ENCODE measurements around the gene TEKT5. TPM values are rescaled to one million over a fixed set of nuclear protein-coding genes. Genes with fewer than 3 reads are reported as not detected.
"Not testable (repeated sequence)": the region's sequence is repeated elsewhere in the genome, so short reads cannot be mapped to it uniquely, and the experiment has no call there.

TEKT5 gene
- total RNA-seq, 2 donors from 2014 or later, result not detected

GRCh38 chr16:10622036-10622921 lies 72.5 kb downstream of the TEKT5 start:
- Histone ChIP-seq H3K4me1 (peaks cover 5% of the 10 kb centered on the region), H3K4me3 (no peak overlapping the region), H3K36me3 (replicated peaks in 1 of 2; ENCODE audit: insufficient read depth in 1 of 2, low read depth in 2 of 2) (no peaks in the 10 kb centered on the region), H3K27me3 (no peaks in the 10 kb centered on the region), H3K27ac (no peak overlapping the region), H3K9me3 (no peaks in the 10 kb centered on the region)
- no peak for ATAC-seq
- intact Hi-C loops (cut with DNase I), result no loop called here
- TF ChIP-seq POLR2A (IDR thresholded peaks at IDR 0.05), result no peak
- TF ChIP-seq CTCF (IDR thresholded peaks at IDR 0.05), result no peak
- no peak for DNase-seq
- 59 to 84% methylated on average over 5 to 19 of the region's 19 CpGs for WGBS, 2 donors

GRCh38 chr16:10621216-10621949 lies 73.3 kb downstream of the TEKT5 start:
- H3K36me3 ChIP-seq (replicated peaks in 1 of 2; ENCODE audit: insufficient read depth in 1 of 2, low read depth in 2 of 2); H3K9me3 ChIP-seq; H3K27me3 ChIP-seq; DNase-seq; H3K27ac ChIP-seq; intact Hi-C loops (cut with DNase I); H3K4me1 ChIP-seq; H3K4me3 ChIP-seq; ATAC-seq: not testable (repeated sequence)
- 83 to 95% methylated on average over 5 to 7 of the region's 7 CpGs for WGBS, 2 donors

GRCh38 chr16:10620120-10620519 lies 74.6 kb downstream of the TEKT5 start:
- intact Hi-C loops (cut with DNase I), result no loop called here

GRCh38 chr16:10619271-10619849 lies 75.4 kb downstream of the TEKT5 start:
- no peak for TF ChIP-seq CTCF (IDR thresholded peaks at IDR 0.05)
- no peak for TF ChIP-seq POLR2A (IDR thresholded peaks at IDR 0.05)
- ATAC-seq (peak; percentile 21), DNase-seq (peak in 3 of 4 donors; percentile 20 to 70 (median 24))
- Histone ChIP-seq H3K27me3 (no peaks in the 10 kb centered on the region), H3K36me3 (replicated peaks in 1 of 2; ENCODE audit: insufficient read depth in 1 of 2, low read depth in 2 of 2) (no peaks in the 10 kb centered on the region), H3K9me3 (no peaks in the 10 kb centered on the region), H3K4me1 (peaks cover 5% of the 10 kb centered on the region), H3K4me3 (no peak overlapping the region), H3K27ac (no peak overlapping the region)
- intact Hi-C loops (cut with DNase I), result no loop called here
- WGBS, 2 donors, result 22 to 25% methylated on average over 15 to 24 of the region's 25 CpGs

More at GRCh38 chr16:10620120-10620519, 74.6 kb downstream of the TEKT5 start:
- TF ChIP-seq POLR2A (IDR thresholded peaks at IDR 0.05) (no peak), CTCF (IDR thresholded peaks at IDR 0.05) (no peak)
- Histone ChIP-seq H3K4me3 (no peak overlapping the region), H3K36me3 (replicated peaks in 1 of 2; ENCODE audit: insufficient read depth in 1 of 2, low read depth in 2 of 2) (no peaks in the 10 kb centered on the region), H3K27ac (no peak overlapping the region), H3K4me1 (peaks cover 5% of the 10 kb centered on the region), H3K27me3 (no peaks in the 10 kb centered on the region), H3K9me3 (no peaks in the 10 kb centered on the region)
- no peak for DNase-seq
- 68 to 73% methylated on average over 6 of the region's 6 CpGs for WGBS, 2 donors
- no peak for ATAC-seq

GRCh38 chr16:10618710-10619209 lies 76.0 kb downstream of the TEKT5 start:
- no peak for ATAC-seq
- WGBS, 2 donors, result 59 to 71% methylated on average over 12 to 13 of the region's 13 CpGs
- H3K4me3 ChIP-seq, result no peak overlapping the region

More at GRCh38 chr16:10618710-10619209, 76.0 kb downstream of the TEKT5 start:
- TF ChIP-seq CTCF (IDR thresholded peaks at IDR 0.05), result no peak
- no peak for TF ChIP-seq POLR2A (IDR thresholded peaks at IDR 0.05)
- intact Hi-C loops (cut with DNase I), result no loop called here
- H3K4me1 ChIP-seq, result peaks cover 5% of the 10 kb centered on the region
- H3K9me3 ChIP-seq, result no peaks in the 10 kb centered on the region
- no peak overlapping the region for H3K27ac ChIP-seq
- H3K27me3 ChIP-seq, result no peaks in the 10 kb centered on the region
- no peak for DNase-seq
- H3K36me3 ChIP-seq (replicated peaks in 1 of 2; ENCODE audit: insufficient read depth in 1 of 2, low read depth in 2 of 2), result no peaks in the 10 kb centered on the region

Measured in body of pancreas (tissue), 4 donors.